Mucosa of stomach (tissue), 1 donor: ENCODE data around the gene TSPAN4.

Experiments
- H3K27me3 ChIP-seq: one replicate; pipeline ENCODE4 v1.7.0; 2013; ENCODE audit warnings: mild to moderate bottlenecking, low read length; ENCODE audit not compliant: control insufficient read depth, insufficient read depth
- H3K36me3 ChIP-seq: one replicate; pipeline ENCODE4 v1.7.0; 2013; ENCODE audit warnings: low read length; ENCODE audit not compliant: control insufficient read depth, insufficient read depth
- H3K4me1 ChIP-seq: one replicate; pipeline ENCODE4 v1.7.0; 2013; ENCODE audit warnings: mild to moderate bottlenecking, low read length; ENCODE audit not compliant: control insufficient read depth, insufficient read depth
- H3K4me3 ChIP-seq: one replicate; pipeline ENCODE4 v1.7.0; 2013; ENCODE audit warnings: low read length
- H3K9ac ChIP-seq: one replicate; pipeline ENCODE4 v1.7.0; 2013; ENCODE audit warnings: mild to moderate bottlenecking, low read length, moderate library complexity
- H3K9me3 ChIP-seq: one replicate; pipeline ENCODE4 v1.7.0; 2013; ENCODE audit warnings: mild to moderate bottlenecking, low read length, moderate library complexity; ENCODE audit not compliant: control insufficient read depth
- donor health status: Pancreatic carcinoma.

The TSPAN4 gene

GRCh38 chr11:888310-889212 lies 45.9 kb downstream of the TSPAN4 start:
- H3K9me3 ChIP-seq, result no peaks in the 10 kb centered on the region

GRCh38 chr11:889257-889656 lies 46.6 kb downstream of the TSPAN4 start:
- Histone ChIP-seq H3K36me3 (no peaks in the 10 kb centered on the region), H3K9me3 (no peaks in the 10 kb centered on the region), H3K27me3 (no peaks in the 10 kb centered on the region), H3K4me1 (no peaks in the 10 kb centered on the region), H3K9ac (no peak overlapping the region), H3K4me3 (no peak overlapping the region)

More at GRCh38 chr11:888310-889212, 45.9 kb downstream of the TSPAN4 start:
- Histone ChIP-seq H3K36me3 (no peaks in the 10 kb centered on the region), H3K27me3 (no peaks in the 10 kb centered on the region), H3K4me3 (no peak overlapping the region), H3K4me1 (no peaks in the 10 kb centered on the region), H3K9ac (no peak overlapping the region)

- Histone ChIP-seq H3K4me3 (no peak overlapping the region), H3K36me3 (no peaks in the 10 kb centered on the region), H3K9me3 (no peaks in the 10 kb centered on the region), H3K27me3 (no peaks in the 10 kb centered on the region), H3K4me1 (no peaks in the 10 kb centered on the region), H3K9ac (no peak overlapping the region)
These were observed 47.2 kb downstream of the TSPAN4 start for GRCh38 chr11:889687-890475.

GRCh38 chr11:890794-891540 lies 48.3 kb downstream of the TSPAN4 start:
- Histone ChIP-seq H3K4me1 (no peaks in the 10 kb centered on the region), H3K9ac (no peak overlapping the region), H3K36me3 (no peaks in the 10 kb centered on the region)

GRCh38 chr11:893008-893654 lies 50.5 kb downstream of the TSPAN4 start:
- H3K9me3 ChIP-seq, result no peaks in the 10 kb centered on the region
- no peak overlapping the region for H3K9ac ChIP-seq
- no peaks in the 10 kb centered on the region for H3K36me3 ChIP-seq
- H3K4me1 ChIP-seq, result no peaks in the 10 kb centered on the region
- H3K4me3 ChIP-seq, result no peak overlapping the region
- H3K27me3 ChIP-seq, result no peaks in the 10 kb centered on the region

More at GRCh38 chr11:890794-891540, 48.3 kb downstream of the TSPAN4 start:
- Histone ChIP-seq H3K9me3 (no peaks in the 10 kb centered on the region), H3K4me3 (no peak overlapping the region), H3K27me3 (no peaks in the 10 kb centered on the region)

- no peak overlapping the region for H3K4me3 ChIP-seq
These were observed 52.0 kb downstream of the TSPAN4 start for GRCh38 chr11:894575-895201.

GRCh38 chr11:895331-896110 lies 52.9 kb downstream of the TSPAN4 start:
- no peak overlapping the region for H3K4me3 ChIP-seq
- H3K9ac ChIP-seq, result no peak overlapping the region
- H3K9me3 ChIP-seq, result no peaks in the 10 kb centered on the region
- H3K27me3 ChIP-seq, result no peaks in the 10 kb centered on the region
- H3K36me3 ChIP-seq, result peaks cover 10% of the 10 kb centered on the region
- no peaks in the 10 kb centered on the region for H3K4me1 ChIP-seq

More at GRCh38 chr11:894575-895201, 52.0 kb downstream of the TSPAN4 start:
- Histone ChIP-seq H3K4me1 (no peaks in the 10 kb centered on the region), H3K9me3 (no peaks in the 10 kb centered on the region), H3K9ac (no peak overlapping the region), H3K36me3 (peaks cover 6% of the 10 kb centered on the region), H3K27me3 (no peaks in the 10 kb centered on the region)

GRCh38 chr11:897253-898142 lies 54.8 kb downstream of the TSPAN4 start:
- Histone ChIP-seq H3K27me3 (no peaks in the 10 kb centered on the region), H3K4me3 (no peak overlapping the region), H3K9me3 (no peaks in the 10 kb centered on the region), H3K4me1 (no peaks in the 10 kb centered on the region), H3K36me3 (peaks cover 10% of the 10 kb centered on the region), H3K9ac (no peak overlapping the region)

GRCh38 chr11:898143-898511 lies 55.5 kb downstream of the TSPAN4 start:
- Histone ChIP-seq H3K36me3 (peaks cover 10% of the 10 kb centered on the region), H3K9ac (no peak overlapping the region), H3K4me3 (no peak overlapping the region), H3K9me3 (no peaks in the 10 kb centered on the region), H3K4me1 (no peaks in the 10 kb centered on the region), H3K27me3 (no peaks in the 10 kb centered on the region)

- Histone ChIP-seq H3K36me3 (peaks cover 10% of the 10 kb centered on the region), H3K4me3 (no peak overlapping the region), H3K4me1 (no peaks in the 10 kb centered on the region), H3K9me3 (no peaks in the 10 kb centered on the region), H3K27me3 (no peaks in the 10 kb centered on the region), H3K9ac (no peak overlapping the region)
These were observed 56.0 kb downstream of the TSPAN4 start for GRCh38 chr11:898540-899190.
